Activated CD4-positive, alpha-beta T cell treated with anti-CD3 and anti-CD28 coated beads, Interleukin-2, amount 50 U/mL, for 24 hours (primary cell): ENCODE data around the gene PEAK1.

ENCODE experiments used
- DNase-seq, 2 donors: peaks; one replicate each; pipeline ENCODE4 v3.0.0-alpha.2; 2020; ENCODE audit warnings: low read depth in 1 of 2, low spot score in 1 of 2

The PEAK1 gene

DNA sequence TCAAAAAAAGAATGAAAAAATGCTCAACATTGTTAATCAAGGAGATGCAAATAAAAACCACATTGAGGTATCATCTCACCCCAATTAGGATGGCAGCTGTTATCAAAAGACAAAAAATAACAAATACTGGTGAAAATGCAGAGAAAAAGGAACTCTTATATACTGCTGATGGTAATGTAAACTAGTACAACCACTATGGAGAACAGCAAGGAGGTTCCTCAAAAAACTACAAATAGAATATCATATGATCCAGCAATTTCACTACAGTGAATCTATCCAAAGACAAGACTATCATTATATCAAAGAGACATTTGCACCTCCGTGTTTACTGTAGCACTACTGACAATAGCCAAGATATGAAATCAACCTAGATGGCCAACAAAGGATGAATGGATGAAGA is 58.4 kb downstream of the PEAK1 start:
- DNase-seq: no peak

DNA sequence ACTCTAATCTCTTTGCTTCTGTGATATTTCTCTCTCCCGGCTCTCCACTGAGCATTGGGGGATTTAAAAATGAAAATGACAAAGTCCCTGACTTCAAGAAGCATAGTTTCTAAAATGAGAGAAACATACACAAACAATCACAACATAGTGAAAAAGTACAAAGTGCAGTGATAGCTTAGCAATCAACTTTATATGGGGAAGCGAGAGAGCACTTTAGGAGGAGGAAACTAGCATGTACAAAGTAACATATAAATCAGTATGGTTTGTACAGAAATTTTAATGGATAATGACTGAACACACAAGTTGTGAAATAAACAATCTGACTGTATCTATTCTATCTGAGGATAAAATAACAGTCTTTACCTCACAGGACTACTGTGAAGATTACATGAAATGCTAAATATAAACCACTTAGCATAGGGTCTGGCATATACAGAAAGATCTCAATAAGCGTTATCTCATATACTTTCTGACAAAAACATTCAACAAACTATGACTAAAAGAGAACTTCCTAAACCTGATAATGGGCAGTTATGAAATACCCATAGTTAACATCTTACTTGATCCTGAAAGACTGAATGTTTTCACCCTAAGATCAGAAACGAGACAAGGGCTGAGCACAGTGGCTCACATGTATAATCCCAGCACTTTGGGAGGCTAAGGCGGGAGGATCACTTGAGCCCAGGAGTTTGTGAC is 61.2 kb downstream of the PEAK1 start:
- DNase-seq: no peak

DNA sequence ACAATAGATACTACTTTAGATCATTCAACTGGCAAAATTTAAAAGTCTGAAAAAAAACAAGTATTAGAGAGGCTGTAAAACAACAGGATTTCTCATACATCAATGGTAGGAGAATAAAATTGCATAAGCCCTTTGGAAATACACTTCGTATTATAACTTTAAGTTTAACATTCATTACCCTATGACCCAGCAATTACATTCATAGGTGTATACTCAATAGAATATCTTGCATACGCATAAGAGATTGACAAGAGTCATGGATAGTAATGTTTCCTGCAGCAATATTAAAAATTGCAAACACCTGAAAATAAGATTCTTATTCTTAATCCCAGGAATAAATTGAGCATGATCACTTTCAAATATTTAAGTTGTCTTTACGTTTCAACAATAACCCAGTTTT is 63.6 kb downstream of the PEAK1 start:
- DNase-seq: no peak

DNA sequence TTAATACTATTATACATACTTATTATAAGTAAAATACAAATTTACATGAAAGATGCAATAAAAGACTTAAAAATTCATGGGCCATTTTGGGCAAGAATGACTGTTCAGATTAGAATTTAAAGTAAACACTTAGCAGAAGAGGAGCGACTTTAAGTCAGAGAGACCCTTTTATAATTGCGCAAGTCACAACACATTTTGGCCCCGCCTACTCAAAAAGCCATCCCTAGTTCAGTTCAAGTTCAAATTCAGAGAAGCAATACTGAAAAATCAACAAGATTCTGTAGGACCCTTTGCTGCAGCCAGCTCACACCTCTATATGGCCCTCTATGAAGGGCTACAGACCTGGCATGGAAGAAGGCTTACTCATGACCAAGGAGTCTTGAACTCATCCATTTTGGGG is 64.6 kb downstream of the PEAK1 start:
- DNase-seq: no peak

DNA sequence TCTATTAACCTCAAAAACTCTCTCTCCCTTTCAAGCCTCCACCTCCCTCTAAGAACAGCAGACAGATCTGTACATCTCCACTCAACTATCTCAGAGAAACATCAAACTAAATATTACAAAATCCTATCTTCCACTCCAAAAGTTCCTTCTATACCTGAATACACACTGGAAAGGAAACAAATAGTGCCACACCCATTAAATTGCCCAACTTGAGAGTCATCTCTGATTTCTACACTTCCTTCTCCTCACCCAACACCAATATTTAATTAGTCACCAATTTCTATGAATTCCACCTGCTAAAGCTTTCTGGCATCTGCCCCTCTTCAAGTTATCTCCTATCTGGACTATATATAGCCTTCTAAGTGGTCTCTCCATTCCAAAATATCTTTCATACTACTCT is 65.8 kb downstream of the PEAK1 start:
- DNase-seq: no peak

DNA sequence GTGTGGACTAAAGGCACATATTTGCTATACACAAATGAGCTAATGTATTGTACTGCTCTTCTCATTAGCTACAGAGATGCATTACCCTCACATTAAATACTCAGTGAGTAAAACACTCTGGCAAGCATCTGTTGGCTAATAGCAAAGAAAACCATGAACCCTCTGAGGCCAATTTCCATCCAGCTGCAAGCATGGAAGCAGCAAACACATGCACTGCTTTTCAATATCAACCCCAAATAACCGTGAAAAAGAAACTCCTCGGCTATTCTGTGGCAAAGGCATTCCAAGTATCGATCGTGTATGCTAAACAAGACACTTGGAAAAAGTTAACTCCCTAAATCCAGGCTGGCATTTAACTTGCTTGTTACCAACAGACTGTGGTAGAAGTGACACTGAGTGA is 67.0 kb downstream of the PEAK1 start:
- no peak for DNase-seq

DNA sequence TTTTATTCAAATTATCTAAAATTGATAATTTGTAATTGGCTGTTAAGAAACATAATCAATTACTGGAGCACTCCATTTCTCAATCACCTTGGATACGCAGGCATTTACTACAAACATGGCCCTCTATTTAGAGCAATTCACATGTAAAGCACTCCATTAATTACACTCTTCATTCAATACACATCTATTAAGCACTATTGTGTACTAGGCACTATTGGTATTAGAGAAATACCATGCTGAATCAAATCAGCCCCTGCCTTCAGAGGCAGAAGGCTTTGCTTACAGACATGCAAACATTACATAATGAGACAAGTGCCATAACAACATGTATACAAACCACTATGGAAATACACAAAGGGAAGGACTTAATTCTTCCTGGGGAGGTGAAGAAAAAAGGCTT is 69.1 kb downstream of the PEAK1 start:
- DNase-seq: no peak

DNA sequence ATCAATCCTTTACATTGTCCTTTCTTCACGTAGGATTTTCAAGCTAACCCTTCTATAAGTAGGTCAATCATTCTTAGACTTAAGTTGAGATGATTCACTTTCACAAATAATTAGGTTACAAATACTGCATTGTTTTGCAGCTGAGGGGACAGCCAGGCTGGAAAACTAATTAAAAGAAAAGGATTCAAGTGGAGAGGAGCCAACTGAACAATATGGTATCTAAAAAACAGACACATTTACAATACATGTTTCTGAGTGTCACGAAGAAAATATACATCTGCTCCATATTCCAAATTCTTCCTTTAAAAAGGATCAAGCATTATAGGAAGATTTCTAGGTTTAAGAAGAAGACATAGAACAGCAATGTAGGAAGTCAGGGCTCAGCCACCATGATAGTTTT is 70.2 kb downstream of the PEAK1 start:
- no peak for DNase-seq

DNA sequence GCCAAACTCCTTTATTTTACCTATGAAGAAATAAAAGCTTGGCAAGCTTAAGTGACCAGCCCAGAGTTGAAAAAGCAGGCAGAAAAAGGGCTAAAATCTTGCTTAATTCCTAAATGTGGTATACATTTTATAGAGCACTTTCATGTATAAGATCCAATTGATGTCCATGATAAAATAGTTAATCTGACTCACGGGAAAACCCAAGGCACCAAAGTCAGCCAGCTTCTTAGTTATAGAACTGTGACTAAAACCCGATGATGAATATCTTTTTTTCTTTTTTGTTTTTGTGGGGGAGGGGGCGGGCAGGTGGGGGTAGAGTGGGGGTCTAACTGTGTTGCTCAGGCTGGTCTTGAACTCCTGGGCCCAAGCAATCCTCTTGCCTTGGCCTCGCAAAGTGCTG is 71.4 kb downstream of the PEAK1 start:
- no peak for DNase-seq

DNA sequence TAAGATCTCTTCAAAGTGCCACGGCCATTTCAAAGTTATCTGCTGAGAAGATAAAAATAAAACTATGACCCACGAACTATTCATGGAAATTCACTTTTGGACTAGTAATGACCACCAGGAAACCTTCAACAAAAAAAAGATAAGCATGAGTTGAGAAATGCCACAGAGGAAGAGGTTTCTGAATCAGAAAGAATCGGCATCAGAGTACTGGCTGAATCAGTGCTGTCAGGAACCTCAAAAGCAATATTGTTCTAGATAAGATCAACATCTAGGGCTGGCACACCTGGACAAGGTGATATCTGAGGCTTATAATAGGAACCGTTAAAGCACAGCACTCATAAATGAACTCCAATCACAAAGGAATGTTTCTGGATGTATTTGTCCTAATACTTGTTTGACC is 72.7 kb downstream of the PEAK1 start:
- DNase-seq: no peak

DNA sequence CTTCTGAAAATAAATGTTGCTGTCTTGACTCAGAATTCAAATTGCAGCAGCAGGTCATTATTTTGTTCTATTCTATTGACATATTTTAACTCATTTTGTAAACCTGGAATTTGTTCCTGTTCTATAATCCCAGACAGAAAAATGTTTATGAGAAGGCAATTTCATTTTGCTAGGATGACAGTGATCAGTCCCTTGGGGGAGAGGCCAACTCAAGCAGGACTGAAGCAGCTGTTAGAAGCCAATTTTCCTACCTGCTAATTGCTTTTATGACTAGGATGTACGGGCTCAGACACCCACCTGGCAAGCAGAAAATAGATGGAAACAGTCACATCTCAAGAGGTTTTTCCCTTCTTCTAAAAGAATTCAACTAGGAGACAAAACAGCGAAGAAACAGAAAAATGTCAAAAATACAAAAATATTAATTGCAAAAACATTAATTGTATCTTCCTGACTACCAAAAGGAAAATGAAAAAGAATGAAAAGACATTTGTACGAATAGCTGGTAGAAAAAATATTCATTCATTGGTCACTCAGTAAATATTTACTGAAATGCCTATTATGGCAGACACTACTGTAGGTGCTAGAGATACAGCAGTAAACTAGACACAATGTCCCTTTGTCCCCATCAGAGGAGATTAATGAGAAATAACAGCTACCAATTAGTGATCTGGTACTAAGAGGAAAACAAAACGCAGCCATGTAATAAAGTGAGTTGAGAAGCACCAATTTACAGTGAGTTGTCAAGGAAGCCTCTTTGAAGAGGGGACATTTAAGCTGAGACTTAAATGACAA is 73.5 kb downstream of the PEAK1 start:
- no peak for DNase-seq

DNA sequence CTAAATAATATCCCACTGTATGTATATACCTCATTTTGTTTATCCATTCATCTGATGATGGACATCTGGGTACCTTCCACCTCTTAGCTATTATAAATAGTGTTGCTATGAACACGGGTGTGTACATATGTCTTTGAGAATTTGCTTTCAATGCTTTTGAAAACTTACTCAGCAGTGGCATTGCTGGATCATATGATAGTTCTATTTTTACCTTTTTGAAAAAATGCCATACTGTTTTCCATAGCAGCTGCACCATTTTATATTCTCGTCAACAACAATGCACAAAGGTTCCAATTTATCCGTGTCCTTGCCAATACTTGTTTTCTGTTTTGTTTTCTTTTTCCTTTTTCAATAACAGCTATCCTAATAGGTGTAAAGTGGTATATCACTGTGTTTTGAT is 77.1 kb downstream of the PEAK1 start:
- no peak for DNase-seq

DNA sequence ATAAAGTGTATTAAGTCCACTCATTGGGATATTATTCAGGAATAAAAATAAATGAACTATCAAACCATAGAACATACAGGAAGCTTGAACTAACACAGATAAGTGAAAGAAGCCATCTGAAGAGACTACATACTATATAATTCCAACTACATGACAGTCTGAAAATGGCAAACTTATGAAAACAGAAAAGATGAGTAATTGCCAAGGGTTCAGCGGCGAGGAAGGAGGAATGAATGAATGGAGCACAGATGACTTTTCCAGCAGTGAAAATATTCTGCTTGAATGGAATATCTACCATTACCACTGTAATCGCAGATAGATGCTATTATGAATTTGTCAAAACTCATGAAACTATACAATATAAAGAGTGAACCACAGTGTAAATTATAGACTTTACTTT is 79.7 kb downstream of the PEAK1 start:
- no peak for DNase-seq

DNA sequence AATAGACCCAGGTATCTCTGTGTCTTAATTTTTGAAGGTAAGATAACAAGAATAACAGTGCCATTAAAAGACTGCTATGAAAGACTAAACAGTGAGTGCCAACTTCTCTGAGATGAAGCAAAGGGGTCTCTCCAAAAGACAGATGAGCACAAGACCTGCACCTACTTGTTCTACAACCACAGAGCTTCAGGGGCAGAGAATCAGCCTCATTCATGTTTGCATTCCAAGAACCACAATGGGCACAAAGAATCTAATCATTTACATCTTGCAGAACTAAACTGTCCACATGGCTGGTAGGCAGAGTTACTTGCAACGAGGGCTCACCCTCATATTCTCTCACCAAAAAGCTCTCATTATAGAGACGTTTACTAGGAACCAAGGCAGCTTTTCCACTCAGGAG is 83.9 kb downstream of the PEAK1 start:
- DNase-seq: no peak

DNA sequence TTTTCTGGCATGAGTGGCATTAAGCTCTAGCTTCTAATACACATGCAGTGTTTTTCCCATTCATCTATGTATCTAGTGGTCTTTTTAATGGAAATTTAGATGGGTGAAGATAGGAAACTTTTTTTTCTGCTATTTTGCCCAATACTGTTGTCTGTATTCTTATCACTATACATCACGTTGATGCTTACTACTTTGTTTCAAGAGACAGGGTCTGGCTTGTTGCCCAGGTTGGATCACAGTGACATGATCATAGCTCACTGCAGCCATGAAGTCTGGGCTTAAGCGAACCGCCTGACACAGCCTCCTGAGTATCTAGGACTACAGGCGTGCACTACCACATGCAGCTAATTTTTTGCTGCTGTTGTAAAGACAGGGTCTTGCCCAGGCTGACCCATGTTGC is 84.6 kb downstream of the PEAK1 start:
- no peak for DNase-seq

DNA sequence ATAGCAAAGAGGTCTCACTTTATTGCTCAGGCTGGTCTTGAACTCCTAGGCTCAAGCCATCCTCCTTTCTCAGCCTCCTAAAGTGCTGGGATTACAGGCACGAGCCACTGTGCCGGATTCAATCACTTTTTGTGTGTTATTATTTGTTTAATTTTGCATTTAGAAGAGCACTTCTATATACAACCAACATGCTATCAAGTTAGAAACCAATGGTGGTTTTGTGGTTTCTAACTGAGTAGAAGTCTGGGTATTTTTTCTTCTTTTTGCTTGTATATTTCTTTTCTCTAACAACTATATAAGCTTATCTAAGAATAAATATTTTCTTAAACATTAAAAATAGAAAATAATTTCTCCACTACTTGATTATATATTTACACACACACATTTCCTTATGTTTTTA is 86.7 kb downstream of the PEAK1 start:
- DNase-seq: no peak

DNA sequence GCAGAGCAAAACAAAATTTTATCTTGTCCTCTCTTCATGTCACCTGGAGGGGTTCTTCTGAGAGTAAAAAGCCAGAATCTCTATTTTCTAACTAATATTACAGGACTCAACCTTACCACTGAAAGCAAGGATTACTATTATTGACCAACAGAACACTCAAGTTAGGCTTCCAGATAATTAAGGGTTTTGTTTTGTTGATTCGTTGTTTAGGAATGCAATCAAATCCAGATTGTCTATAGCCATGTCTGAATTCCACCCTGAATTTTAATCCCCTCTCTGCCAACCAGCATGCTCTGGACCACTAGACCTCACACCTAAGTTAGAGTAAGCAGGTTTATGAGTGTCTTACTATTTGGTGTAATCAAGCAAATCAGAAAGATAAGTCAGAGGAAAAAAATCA is 90.7 kb downstream of the PEAK1 start:
- DNase-seq: no peak

DNA sequence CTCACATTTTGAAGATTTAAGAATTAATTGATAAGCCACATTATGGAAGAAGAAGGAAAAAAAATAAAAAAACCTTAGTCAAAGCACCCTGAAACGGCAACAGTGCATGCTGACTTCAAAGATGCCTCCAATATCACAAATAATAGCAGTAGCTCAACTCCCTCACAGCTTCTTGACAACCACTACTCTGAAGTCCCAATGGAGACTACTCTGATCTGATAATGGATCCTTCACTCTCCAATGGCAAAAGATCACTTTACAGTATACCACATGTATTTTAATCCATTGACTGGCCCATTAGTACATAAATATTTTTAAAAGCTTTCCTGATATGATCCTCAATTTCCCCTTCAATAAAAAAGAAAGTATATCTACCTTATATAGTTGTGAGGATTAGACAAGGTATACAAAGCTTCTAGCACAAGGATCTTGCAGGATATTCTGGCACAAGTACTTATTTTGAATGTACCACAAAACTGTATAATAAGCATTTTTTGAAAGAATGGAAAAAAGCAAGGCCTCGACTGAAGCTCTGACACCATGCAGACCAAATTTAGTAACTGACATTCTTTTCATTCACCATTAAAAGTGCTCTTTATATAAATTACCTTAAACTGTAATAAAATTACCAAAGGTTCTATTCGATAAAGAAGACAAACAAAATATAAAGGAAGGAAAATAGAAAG is 91.9 kb downstream of the PEAK1 start:
- DNase-seq: no peak

DNA sequence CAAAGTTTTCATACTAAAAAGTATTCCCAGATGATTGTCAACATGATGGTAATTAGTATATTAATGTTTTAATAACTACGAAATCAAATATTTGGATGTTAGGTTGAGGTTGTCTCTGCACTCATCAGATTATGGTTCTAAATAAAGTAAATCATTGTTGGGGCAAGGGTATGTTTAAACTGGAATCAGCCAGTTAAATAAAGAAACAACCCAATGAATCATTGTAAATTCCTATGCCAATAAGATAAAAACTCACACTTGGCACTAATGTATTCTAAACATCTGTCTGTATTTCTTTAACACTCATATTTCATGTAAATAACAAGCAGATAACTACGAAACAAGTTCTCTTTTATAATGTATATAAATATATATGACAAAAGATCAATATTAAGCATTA is 92.7 kb downstream of the PEAK1 start:
- DNase-seq: no peak

DNA sequence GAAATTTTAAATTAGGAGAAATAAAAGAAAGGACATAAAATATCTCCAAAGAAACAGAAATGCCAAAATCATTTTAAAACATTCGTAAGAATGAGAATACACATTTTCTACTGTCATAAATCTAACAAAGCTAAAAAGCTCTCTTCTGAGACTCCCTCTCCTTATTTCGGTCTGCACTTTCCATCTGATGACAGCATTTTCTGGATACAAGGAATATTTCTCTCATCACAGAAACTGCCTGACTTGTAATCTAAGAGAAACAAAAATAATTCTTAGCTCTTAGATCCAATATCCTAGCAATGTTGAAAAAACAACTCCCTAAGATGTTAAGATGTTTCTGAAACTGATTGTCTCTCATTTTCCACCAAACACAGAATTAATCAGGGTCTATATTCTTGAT is 93.5 kb downstream of the PEAK1 start:
- no peak for DNase-seq

DNA sequence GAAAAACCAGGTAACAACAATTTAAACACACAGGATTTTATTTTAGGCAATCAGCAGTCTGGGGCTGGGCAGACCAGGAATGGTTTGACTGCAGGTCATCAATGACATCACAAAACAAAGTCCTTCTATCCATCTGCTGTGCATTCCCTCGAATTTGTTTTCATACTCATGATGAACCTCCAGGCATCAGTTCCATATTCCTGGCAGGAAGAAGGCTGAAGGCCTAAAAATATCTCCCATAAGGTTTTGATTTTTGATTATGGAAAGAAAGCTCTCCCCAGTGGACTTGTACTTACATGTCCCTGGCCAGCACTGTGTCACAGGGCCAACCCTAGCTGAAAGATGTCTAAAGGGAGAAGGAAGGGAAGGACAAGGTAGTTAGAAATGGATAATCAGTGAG is 107.4 kb downstream of the PEAK1 start:
- DNase-seq: no peak

DNA sequence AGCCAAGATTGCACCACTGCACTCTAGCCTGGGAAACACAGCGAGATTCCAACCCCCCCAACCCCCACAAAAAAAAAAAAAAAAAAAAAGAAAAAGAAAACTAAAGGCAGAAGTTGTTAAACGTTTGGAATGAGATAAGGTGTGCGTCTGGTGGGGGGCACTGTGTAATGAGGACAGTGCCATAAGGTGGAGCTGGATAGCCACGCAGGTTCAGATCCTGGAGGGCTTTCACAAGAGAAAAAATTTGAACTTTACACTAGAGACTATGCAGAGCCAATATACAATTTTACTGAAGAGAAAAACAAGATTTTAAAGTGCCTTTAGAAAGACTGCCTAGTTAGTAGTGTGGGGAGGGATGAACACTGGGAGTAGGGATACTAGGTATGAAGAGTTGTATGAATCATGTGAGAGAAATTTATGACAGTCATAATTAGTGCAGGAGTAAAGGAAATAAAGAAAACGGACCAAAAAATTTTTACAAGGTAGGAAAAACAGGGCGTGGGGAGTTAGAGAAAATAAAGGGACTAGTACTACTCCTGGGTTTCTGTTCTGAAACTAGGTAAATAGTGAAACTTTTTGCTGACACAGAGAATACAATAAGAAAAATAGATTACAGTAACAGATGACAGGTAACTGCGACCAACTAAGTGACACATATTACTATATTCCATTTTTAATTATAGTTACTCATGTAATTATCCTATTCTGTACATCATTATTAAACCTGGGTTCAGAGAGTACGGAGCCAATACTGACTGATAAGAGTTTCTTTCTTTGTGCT is 108.1 kb downstream of the PEAK1 start:
- DNase-seq: no peak
